Calu3 (cell line): ENCODE data around the gene GPR35. TPM values are rescaled to one million over a fixed set of nuclear protein-coding genes. Genes with fewer than 3 reads are reported as not detected.

Source experiments
- BruUV-seq: library from RNA; stranded (reverse); fragments of 400-500 nt; replicated peaks from 2 replicates; lab custom pipeline; 2021; lab: Mats Ljungman, UMichigan
- CTCF ChIA-PET: fragments of 300-600 bp; sonication (Branson Sonifier 250); formaldehyde crosslinking; loops from one replicate; lab custom pipeline; 2022; ENCODE audit warnings: antibody characterized with exemption; lab: Charles Lee
- DNase-seq: peaks from one replicate; pipeline ENCODE4 v3.0.0; 2022
- H3K27ac Mint-ChIP-seq: one replicate; pipeline ENCODE4 v1.8.0; 2022; ENCODE audit warnings: mixed read lengths; ENCODE audit not compliant: unreplicated experiment
- H3K27me3 Mint-ChIP-seq: one replicate; pipeline ENCODE4 v1.8.0; 2022; ENCODE audit warnings: mixed read lengths; ENCODE audit not compliant: unreplicated experiment
- H3K36me3 Mint-ChIP-seq: one replicate; pipeline ENCODE4 v1.8.0; 2022; ENCODE audit warnings: mild to moderate bottlenecking, moderate library complexity, mixed read lengths; ENCODE audit not compliant: insufficient read depth, unreplicated experiment
- H3K4me1 Mint-ChIP-seq: one replicate; pipeline ENCODE4 v1.8.0; 2022; ENCODE audit warnings: mild to moderate bottlenecking, low read depth, mixed read lengths; ENCODE audit not compliant: unreplicated experiment
- H3K4me3 Mint-ChIP-seq: one replicate; pipeline ENCODE4 v1.8.0; 2022; ENCODE audit warnings: mild to moderate bottlenecking, low read depth, moderate library complexity, mixed read lengths; ENCODE audit not compliant: unreplicated experiment
- H3K9me3 Mint-ChIP-seq: one replicate; pipeline ENCODE4 v1.8.0; 2022; ENCODE audit warnings: low read depth, mixed read lengths; ENCODE audit not compliant: unreplicated experiment
- intact Hi-C: fragments of 100-400 bp; cut with micrococcal nuclease; formaldehyde crosslinking; loops from one replicate; pipeline ENCODE4 v1.10.0; 2022; ENCODE audit not compliant: unreplicated experiment
- total RNA-seq: library from RNA; stranded (reverse); gene quantifications from 2 replicates; pipeline ENCODE4 v1.2.3, GENCODE V29; 2022
- TF ChIP-seq, protein P1 (sequence below): fragments of 200-600 bp; IDR thresholded peaks from one replicate; pipeline ENCODE4 v1.8.0; 2022; ENCODE audit warnings: antibody characterized with exemption; ENCODE audit not compliant: unreplicated experiment

The GPR35 gene
- total RNA-seq, 1 experiment from 2014 or later: 40.3 TPM

DNA sequence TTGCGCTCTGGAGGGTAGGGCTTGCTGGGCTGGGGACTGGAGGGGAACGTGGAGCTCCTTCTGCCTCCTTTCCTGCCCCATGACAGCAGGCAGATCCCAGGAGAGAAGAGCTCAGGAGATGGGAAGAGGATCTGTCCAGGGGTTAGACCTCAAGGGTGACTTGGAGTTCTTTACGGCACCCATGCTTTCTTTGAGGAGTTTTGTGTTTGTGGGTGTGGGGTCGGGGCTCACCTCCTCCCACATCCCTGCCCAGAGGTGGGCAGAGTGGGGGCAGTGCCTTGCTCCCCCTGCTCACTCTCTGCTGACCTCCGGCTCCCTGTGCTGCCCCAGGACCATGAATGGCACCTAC, 4.3 kb downstream of the GPR35 start:
- Mint-ChIP-seq H3K36me3 (peaks cover 40% of the 10 kb centered on the region), H3K9me3 (peaks cover 4% of the 10 kb centered on the region), H3K4me1 (no peaks in the 10 kb centered on the region), H3K27ac (no peak overlapping the region), H3K4me3 (no peak overlapping the region), H3K27me3 (no peaks in the 10 kb centered on the region)
- intact Hi-C loops: no loop called here
- TF ChIP-seq, protein P1, sequence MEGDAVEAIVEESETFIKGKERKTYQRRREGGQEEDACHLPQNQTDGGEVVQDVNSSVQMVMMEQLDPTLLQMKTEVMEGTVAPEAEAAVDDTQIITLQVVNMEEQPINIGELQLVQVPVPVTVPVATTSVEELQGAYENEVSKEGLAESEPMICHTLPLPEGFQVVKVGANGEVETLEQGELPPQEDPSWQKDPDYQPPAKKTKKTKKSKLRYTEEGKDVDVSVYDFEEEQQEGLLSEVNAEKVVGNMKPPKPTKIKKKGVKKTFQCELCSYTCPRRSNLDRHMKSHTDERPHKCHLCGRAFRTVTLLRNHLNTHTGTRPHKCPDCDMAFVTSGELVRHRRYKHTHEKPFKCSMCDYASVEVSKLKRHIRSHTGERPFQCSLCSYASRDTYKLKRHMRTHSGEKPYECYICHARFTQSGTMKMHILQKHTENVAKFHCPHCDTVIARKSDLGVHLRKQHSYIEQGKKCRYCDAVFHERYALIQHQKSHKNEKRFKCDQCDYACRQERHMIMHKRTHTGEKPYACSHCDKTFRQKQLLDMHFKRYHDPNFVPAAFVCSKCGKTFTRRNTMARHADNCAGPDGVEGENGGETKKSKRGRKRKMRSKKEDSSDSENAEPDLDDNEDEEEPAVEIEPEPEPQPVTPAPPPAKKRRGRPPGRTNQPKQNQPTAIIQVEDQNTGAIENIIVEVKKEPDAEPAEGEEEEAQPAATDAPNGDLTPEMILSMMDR: no peak
- BruUV-seq: no TSS peak
- CTCF ChIA-PET: no interaction called here
- DNase-seq: no peak

DNA sequence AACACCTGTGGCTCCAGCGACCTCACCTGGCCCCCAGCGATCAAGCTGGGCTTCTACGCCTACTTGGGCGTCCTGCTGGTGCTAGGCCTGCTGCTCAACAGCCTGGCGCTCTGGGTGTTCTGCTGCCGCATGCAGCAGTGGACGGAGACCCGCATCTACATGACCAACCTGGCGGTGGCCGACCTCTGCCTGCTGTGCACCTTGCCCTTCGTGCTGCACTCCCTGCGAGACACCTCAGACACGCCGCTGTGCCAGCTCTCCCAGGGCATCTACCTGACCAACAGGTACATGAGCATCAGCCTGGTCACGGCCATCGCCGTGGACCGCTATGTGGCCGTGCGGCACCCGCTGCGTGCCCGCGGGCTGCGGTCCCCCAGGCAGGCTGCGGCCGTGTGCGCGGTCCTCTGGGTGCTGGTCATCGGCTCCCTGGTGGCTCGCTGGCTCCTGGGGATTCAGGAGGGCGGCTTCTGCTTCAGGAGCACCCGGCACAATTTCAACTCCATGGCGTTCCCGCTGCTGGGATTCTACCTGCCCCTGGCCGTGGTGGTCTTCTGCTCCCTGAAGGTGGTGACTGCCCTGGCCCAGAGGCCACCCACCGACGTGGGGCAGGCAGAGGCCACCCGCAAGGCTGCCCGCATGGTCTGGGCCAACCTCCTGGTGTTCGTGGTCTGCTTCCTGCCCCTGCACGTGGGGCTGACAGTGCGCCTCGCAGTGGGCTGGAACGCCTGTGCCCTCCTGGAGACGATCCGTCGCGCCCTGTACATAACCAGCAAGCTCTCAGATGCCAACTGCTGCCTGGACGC, 4.9 kb downstream of the GPR35 start:
- CTCF ChIA-PET: no interaction called here
- no peak overlapping the region for H3K27ac Mint-ChIP-seq
- H3K4me3 Mint-ChIP-seq: no peak overlapping the region
- intact Hi-C loops: no loop called here
- H3K4me1 Mint-ChIP-seq: no peaks in the 10 kb centered on the region
- TF ChIP-seq, protein P1: no peak
- peaks cover 34% of the 10 kb centered on the region for H3K36me3 Mint-ChIP-seq
- peaks cover 4% of the 10 kb centered on the region for H3K9me3 Mint-ChIP-seq
- DNase-seq: no peak
- H3K27me3 Mint-ChIP-seq: no peaks in the 10 kb centered on the region
- BruUV-seq: no TSS peak

DNA sequence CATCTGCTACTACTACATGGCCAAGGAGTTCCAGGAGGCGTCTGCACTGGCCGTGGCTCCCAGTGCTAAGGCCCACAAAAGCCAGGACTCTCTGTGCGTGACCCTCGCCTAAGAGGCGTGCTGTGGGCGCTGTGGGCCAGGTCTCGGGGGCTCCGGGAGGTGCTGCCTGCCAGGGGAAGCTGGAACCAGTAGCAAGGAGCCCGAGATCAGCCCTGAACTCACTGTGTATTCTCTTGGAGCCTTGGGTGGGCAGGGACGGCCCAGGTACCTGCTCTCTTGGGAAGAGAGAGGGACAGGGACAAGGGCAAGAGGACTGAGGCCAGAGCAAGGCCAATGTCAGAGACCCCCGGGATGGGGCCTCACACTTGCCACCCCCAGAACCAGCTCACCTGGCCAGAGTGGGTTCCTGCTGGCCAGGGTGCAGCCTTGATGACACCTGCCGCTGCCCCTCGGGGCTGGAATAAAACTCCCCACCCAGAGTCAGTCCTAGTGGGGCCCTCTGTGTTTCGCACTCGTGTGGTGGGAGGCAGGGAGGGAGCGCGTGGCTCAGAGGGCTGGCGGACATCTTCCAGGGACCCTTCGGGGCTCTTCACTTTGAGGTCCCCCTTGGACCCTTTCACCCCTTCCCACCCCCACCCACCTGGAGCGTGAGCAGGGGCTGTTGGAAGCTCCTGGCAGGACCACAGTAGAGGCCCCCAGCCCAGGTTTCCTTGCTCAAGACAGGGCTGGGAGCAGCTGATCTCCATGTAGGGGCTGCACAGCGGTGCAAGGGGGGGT, 5.7 kb downstream of the GPR35 start:
- no TSS peak for BruUV-seq
- DNase-seq: no peak
- Mint-ChIP-seq H3K4me1 (no peaks in the 10 kb centered on the region), H3K27ac (no peak overlapping the region), H3K36me3 (peaks cover 28% of the 10 kb centered on the region), H3K9me3 (peaks cover 4% of the 10 kb centered on the region), H3K4me3 (no peak overlapping the region), H3K27me3 (no peaks in the 10 kb centered on the region)
- intact Hi-C loops: no loop called here
- TF ChIP-seq, protein P1: no peak
- CTCF ChIA-PET: no interaction called here

DNA sequence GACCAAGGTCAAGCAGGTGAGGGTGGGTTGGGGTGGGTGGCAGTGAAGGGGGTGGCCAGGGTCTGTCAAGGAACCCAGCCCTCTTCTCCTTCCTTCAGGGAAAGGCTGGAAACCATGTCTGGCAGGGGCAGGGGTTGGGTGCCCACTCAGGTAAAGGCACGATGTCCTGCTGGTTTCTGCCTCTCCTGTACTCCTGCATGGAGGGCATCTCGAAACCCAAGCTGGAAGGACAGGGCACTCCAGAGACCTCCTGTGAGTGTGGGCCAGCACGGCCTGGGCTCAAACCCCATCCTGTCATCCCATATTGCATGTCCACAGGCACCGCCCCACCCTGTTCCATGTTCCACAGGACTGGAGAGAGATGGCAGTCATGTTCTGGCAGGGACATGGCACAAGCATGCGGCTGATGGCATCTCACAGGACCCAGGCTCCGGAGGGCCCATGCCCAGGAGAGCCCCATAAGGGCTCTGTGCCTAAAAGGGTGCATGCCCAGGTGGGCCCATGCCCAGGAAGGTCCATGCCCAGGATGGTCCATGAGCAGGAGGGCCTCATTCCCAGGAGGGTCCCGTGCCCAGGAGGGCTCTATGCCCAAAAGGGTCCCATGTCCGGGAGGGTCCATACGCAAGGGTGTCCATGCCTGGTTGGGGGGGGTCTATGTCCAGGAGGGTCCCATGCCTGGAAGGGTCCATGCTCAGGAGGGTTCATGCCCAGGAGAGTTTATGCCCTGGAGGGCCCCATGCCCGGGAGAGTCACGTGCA, 6.4 kb downstream of the GPR35 start:
- Mint-ChIP-seq H3K27me3 (no peaks in the 10 kb centered on the region), H3K4me3 (no peak overlapping the region), H3K36me3 (peaks cover 28% of the 10 kb centered on the region), H3K4me1 (no peaks in the 10 kb centered on the region), H3K9me3 (peaks cover 4% of the 10 kb centered on the region), H3K27ac (no peak overlapping the region)
- CTCF ChIA-PET: no interaction called here
- TF ChIP-seq, protein P1: no peak
- intact Hi-C loops: no loop called here
- no TSS peak for BruUV-seq
- no peak for DNase-seq
